Measurements from ENCODE around the gene SMG9. TPM values are rescaled to one million over a fixed set of nuclear protein-coding genes. Genes with fewer than 3 reads are reported as not detected.

SMG9 gene
- total RNA-seq, 2 experiments from 2014 or later: 34.7 to 38.2 TPM

DNA sequence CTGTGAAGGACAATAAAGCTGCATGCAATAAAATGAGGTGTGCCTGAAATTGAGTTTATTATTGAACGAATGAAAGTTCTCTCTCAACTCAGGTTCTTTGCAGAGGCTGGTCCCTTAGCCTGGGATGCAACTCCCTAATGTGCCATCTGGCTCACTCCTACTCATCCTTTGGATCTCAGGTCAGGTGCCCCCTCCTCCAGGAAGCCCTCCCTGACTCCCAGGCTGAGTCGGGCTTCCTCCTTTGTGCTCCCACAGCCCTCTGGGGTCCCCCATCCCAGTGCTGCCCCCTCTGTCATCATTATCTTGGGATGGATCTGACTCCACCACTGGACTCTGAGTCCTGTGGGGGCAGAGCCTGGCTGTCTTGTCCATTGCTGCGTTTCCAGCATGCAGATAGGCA, 41.6 kb downstream of the SMG9 start:
- H3K27me3 Mint-ChIP-seq: peaks cover 17% of the 10 kb centered on the region
- no peak overlapping the region for H3K4me3 ChIP-seq (ENCODE audit: low read length)
- peaks cover 0 to 4% of the 10 kb centered on the region in 2 experiments for H3K27me3 ChIP-seq (ENCODE audit: control insufficient read depth in 1 of 2, insufficient read depth in 2 of 2, low read length in 2 of 2)
- no peaks in the 10 kb centered on the region for H3K36me3 Mint-ChIP-seq (ENCODE audit: low read depth)
- TF ChIP-seq, protein P1, sequence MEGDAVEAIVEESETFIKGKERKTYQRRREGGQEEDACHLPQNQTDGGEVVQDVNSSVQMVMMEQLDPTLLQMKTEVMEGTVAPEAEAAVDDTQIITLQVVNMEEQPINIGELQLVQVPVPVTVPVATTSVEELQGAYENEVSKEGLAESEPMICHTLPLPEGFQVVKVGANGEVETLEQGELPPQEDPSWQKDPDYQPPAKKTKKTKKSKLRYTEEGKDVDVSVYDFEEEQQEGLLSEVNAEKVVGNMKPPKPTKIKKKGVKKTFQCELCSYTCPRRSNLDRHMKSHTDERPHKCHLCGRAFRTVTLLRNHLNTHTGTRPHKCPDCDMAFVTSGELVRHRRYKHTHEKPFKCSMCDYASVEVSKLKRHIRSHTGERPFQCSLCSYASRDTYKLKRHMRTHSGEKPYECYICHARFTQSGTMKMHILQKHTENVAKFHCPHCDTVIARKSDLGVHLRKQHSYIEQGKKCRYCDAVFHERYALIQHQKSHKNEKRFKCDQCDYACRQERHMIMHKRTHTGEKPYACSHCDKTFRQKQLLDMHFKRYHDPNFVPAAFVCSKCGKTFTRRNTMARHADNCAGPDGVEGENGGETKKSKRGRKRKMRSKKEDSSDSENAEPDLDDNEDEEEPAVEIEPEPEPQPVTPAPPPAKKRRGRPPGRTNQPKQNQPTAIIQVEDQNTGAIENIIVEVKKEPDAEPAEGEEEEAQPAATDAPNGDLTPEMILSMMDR (IDR thresholded peaks at IDR 0.05): no peak
- H3K4me1 Mint-ChIP-seq (ENCODE audit: low read depth): no peaks in the 10 kb centered on the region
- H3K27ac Mint-ChIP-seq: no peak overlapping the region
- H3K36me3 ChIP-seq (ENCODE audit: insufficient read depth, low read length): no peaks in the 10 kb centered on the region
- DNase-seq (no peak), ATAC-seq (ENCODE audit: poor library complexity) (no peak)
- intact Hi-C loops (cut with DNase I, micrococcal nuclease): loop anchor here in 1 of 2 experiments (5.0 kb wide), 1 partner anchor 81 kb away; no protein-coding TSS in a partner anchor
- ChIA-PET CTCF (no interaction called here), POLR2A (no interaction called here)
- H3K4me1 ChIP-seq (ENCODE audit: insufficient read depth, low read length): no peaks in the 10 kb centered on the region
- H3K27ac ChIP-seq (ENCODE audit: low read depth in 1 of 2, low read length in 2 of 2): no peak overlapping the region
- peaks cover 4 to 7% of the 10 kb centered on the region in 2 experiments for H3K9me3 ChIP-seq (ENCODE audit: control insufficient read depth in 1 of 2, insufficient read depth in 1 of 2, low read length in 2 of 2)
- peaks cover 3% of the 10 kb centered on the region for H3K9me3 Mint-ChIP-seq
- no peak overlapping the region for H3K4me3 Mint-ChIP-seq

DNA sequence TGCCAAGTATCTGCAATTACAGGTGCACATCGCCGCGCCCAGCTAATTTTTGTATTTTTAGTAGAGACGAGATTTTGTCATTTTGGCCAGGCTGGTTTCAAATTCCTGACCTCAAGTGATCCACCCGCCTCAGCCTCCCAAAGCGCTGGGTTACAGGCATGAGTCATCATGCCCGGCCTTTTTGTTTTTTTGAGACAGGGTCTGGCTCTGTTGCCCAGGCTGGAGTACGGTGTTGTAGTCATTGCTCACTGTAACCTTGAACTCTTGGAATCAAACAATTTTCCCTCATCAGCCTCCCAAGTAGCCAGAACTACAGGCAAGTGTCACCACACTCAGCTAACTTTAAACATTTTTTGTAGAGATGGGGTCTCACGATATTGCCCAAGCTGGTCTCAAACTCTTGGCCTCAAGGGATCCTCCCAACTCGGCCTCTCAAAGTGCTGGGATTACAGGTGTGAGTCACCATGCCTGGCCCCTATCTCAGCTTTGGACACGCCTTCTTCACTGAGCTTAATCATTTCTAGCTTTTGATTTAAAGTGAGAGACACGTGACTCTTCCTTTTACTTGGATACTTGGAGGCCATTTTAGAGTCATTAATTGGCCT, 42.9 kb downstream of the SMG9 start:
- H3K9me3 Mint-ChIP-seq: peaks cover 3% of the 10 kb centered on the region
- no peak overlapping the region for H3K4me3 Mint-ChIP-seq
- Histone ChIP-seq H3K4me3 (ENCODE audit: low read length) (no peak overlapping the region), H3K27ac (ENCODE audit: low read depth in 1 of 2, low read length in 2 of 2) (no peak overlapping the region), H3K36me3 (ENCODE audit: insufficient read depth, low read length) (no peaks in the 10 kb centered on the region), H3K9me3 (ENCODE audit: control insufficient read depth in 1 of 2, insufficient read depth in 1 of 2, low read length in 2 of 2) (peaks cover 4 to 8% of the 10 kb centered on the region in 2 experiments), H3K27me3 (ENCODE audit: control insufficient read depth in 1 of 2, insufficient read depth in 2 of 2, low read length in 2 of 2) (peaks cover 0 to 4% of the 10 kb centered on the region in 2 experiments), H3K4me1 (ENCODE audit: insufficient read depth, low read length) (no peaks in the 10 kb centered on the region)
- H3K27ac Mint-ChIP-seq: no peak overlapping the region
- CTCF ChIA-PET: no interaction called here
- DNase-seq: no peak
- no peaks in the 10 kb centered on the region for H3K36me3 Mint-ChIP-seq (ENCODE audit: low read depth)
- TF ChIP-seq, protein P1 (IDR thresholded peaks at IDR 0.05): no peak
- ATAC-seq (ENCODE audit: poor library complexity): no peak
- H3K27me3 Mint-ChIP-seq: peaks cover 17% of the 10 kb centered on the region
- POLR2A ChIA-PET: no interaction called here
- intact Hi-C loops (cut with DNase I, micrococcal nuclease): loop anchor here in 1 of 2 experiments (5.0 kb wide), 1 partner anchor 80 kb away; no protein-coding TSS in a partner anchor
- H3K4me1 Mint-ChIP-seq (ENCODE audit: low read depth): no peaks in the 10 kb centered on the region

DNA sequence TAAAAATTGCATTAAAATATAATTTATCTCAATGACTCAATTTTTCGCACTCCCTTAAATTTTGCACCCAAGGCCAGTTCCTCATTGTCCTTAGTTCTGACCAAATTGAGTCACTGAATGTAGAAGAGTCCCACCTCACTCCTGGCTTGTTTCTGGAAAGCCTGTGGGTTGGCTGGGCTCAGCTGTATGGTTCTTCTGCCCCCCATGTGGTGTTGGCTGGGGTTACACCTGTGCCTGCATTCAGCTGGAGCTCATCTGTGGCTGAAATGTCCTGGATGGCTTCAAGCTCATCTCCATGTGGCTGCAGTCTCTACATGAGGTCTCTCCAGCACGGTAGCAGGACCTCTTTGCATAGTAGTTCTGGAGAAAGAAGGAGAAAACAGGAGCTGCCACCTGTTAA, 46.0 kb downstream of the SMG9 start:
- CTCF ChIA-PET: no interaction called here
- TF ChIP-seq, protein P1 (IDR thresholded peaks at IDR 0.05): no peak

More for the DNA sequence above, 46.0 kb downstream of the SMG9 start:
- no peaks in the 10 kb centered on the region for H3K4me1 Mint-ChIP-seq (ENCODE audit: low read depth)
- peaks cover 4 to 8% of the 10 kb centered on the region in 2 experiments for H3K9me3 ChIP-seq (ENCODE audit: control insufficient read depth in 1 of 2, insufficient read depth in 1 of 2, low read length in 2 of 2)
- no peaks in the 10 kb centered on the region for H3K36me3 ChIP-seq (ENCODE audit: insufficient read depth, low read length)
- H3K36me3 Mint-ChIP-seq (ENCODE audit: low read depth): no peaks in the 10 kb centered on the region
- no peak overlapping the region for H3K4me3 Mint-ChIP-seq
- POLR2A ChIA-PET: interaction anchor here (0.6 kb wide), 1 partner anchor 15 kb away, joined by 3 read pairs; no protein-coding TSS in a partner anchor
- H3K27me3 Mint-ChIP-seq: peaks cover 17% of the 10 kb centered on the region
- ATAC-seq (ENCODE audit: poor library complexity) (no peak), DNase-seq (no peak)
- no peak overlapping the region for H3K4me3 ChIP-seq (ENCODE audit: low read length)
- no peak overlapping the region for H3K27ac ChIP-seq (ENCODE audit: low read depth in 1 of 2, low read length in 2 of 2)
- intact Hi-C loops (cut with DNase I, micrococcal nuclease): no loop called here
- peaks cover 3% of the 10 kb centered on the region for H3K9me3 Mint-ChIP-seq
- no peaks in the 10 kb centered on the region for H3K4me1 ChIP-seq (ENCODE audit: insufficient read depth, low read length)
- H3K27ac Mint-ChIP-seq: no peak overlapping the region
- H3K27me3 ChIP-seq (ENCODE audit: control insufficient read depth in 1 of 2, insufficient read depth in 2 of 2, low read length in 2 of 2): peaks cover 0 to 4% of the 10 kb centered on the region in 2 experiments

Data from CD4-positive, alpha-beta T cell (primary cell).